ENCODE measurements around the gene YPEL1.

The YPEL1 gene

GRCh38 chr22:21697880-21698279 is 37.7 kb downstream of the YPEL1 start:
- H3K4me1 ChIP-seq (ENCODE audit: insufficient read depth, low read length, poor library complexity, severe bottlenecking) = no peaks in the 10 kb centered on the region
- H3F3A ChIP-seq (ENCODE audit: low read depth) = no peaks in the 10 kb centered on the region
- H3K4me2 ChIP-seq (ENCODE audit: low read depth, low read length, poor library complexity, severe bottlenecking) = no peak overlapping the region
- H3K9ac ChIP-seq (ENCODE audit: low read depth, low read length, poor library complexity, severe bottlenecking) = no peak overlapping the region
- no peak overlapping the region for H2AFZ ChIP-seq (ENCODE audit: low read length)
- TF ChIP-seq EZH2phosphoT487 (IDR thresholded peaks at IDR 0.05; ENCODE audit: borderline replicate concordance) (no peak), CTCF (conservative IDR thresholded peaks at IDR 0.05; ENCODE audit: low read length) (no peak)
- H3K36me3 ChIP-seq (ENCODE audit: insufficient read depth, low read length) = peaks cover 93% of the 10 kb centered on the region; the same call in 1 of the 2 replicates
- no peaks in the 10 kb centered on the region for H3K9me2 ChIP-seq (replicated peaks; ENCODE audit: low read depth, low read length)
- no peaks in the 10 kb centered on the region for H3K9me3 ChIP-seq (ENCODE audit: insufficient read depth, low read depth, low read length)
- H3K27me3 ChIP-seq (ENCODE audit: insufficient read depth, low read length, poor library complexity, severe bottlenecking) = no peaks in the 10 kb centered on the region
- no peaks in the 10 kb centered on the region for H3K79me2 ChIP-seq (ENCODE audit: insufficient read depth, low read length)
- H3K4me3 ChIP-seq (ENCODE audit: low read length, poor library complexity, severe bottlenecking) = no peak overlapping the region
- H4K20me1 ChIP-seq (ENCODE audit: insufficient read depth, low read length, poor library complexity, severe bottlenecking) = no peaks in the 10 kb centered on the region

GRCh38 chr22:21697021-21697771 is 38.4 kb downstream of the YPEL1 start:
- TF ChIP-seq CTCF (conservative IDR thresholded peaks at IDR 0.05; ENCODE audit: low read length) = no peak
- TF ChIP-seq EZH2phosphoT487 (IDR thresholded peaks at IDR 0.05; ENCODE audit: borderline replicate concordance) = no peak

GRCh38 chr22:21696115-21696514 is 39.5 kb downstream of the YPEL1 start:
- Histone ChIP-seq H3K4me2 (ENCODE audit: low read depth, low read length, poor library complexity, severe bottlenecking) (no peak overlapping the region), H3K4me3 (ENCODE audit: low read length, poor library complexity, severe bottlenecking) (no peak overlapping the region), H3K9ac (ENCODE audit: low read depth, low read length, poor library complexity, severe bottlenecking) (no peak overlapping the region), H2AFZ (ENCODE audit: low read length) (no peak overlapping the region), H3K9me3 (ENCODE audit: insufficient read depth, low read depth, low read length) (no peaks in the 10 kb centered on the region), H3F3A (ENCODE audit: low read depth) (no peaks in the 10 kb centered on the region), H3K9me2 (replicated peaks; ENCODE audit: low read depth, low read length) (no peaks in the 10 kb centered on the region), H3K27me3 (ENCODE audit: insufficient read depth, low read length, poor library complexity, severe bottlenecking) (no peaks in the 10 kb centered on the region), H4K20me1 (ENCODE audit: insufficient read depth, low read length, poor library complexity, severe bottlenecking) (no peaks in the 10 kb centered on the region), H3K79me2 (ENCODE audit: insufficient read depth, low read length) (no peaks in the 10 kb centered on the region), H3K36me3 (ENCODE audit: insufficient read depth, low read length) (peaks cover 79% of the 10 kb centered on the region; the same call in 1 of the 2 replicates), H3K4me1 (ENCODE audit: insufficient read depth, low read length, poor library complexity, severe bottlenecking) (no peaks in the 10 kb centered on the region)
- TF ChIP-seq EZH2phosphoT487 (IDR thresholded peaks at IDR 0.05; ENCODE audit: borderline replicate concordance) (no peak), CTCF (conservative IDR thresholded peaks at IDR 0.05; ENCODE audit: low read length) (no peak)

More at GRCh38 chr22:21697021-21697771, 38.4 kb downstream of the YPEL1 start:
- Histone ChIP-seq H3K79me2 (ENCODE audit: insufficient read depth, low read length) (no peaks in the 10 kb centered on the region), H3K27me3 (ENCODE audit: insufficient read depth, low read length, poor library complexity, severe bottlenecking) (no peaks in the 10 kb centered on the region), H3K9me2 (replicated peaks; ENCODE audit: low read depth, low read length) (no peaks in the 10 kb centered on the region), H4K20me1 (ENCODE audit: insufficient read depth, low read length, poor library complexity, severe bottlenecking) (no peaks in the 10 kb centered on the region), H3K4me2 (ENCODE audit: low read depth, low read length, poor library complexity, severe bottlenecking) (no peak overlapping the region), H3K9me3 (ENCODE audit: insufficient read depth, low read depth, low read length) (no peaks in the 10 kb centered on the region), H3K36me3 (ENCODE audit: insufficient read depth, low read length) (peaks cover 87% of the 10 kb centered on the region; the same call in 1 of the 2 replicates), H3K9ac (ENCODE audit: low read depth, low read length, poor library complexity, severe bottlenecking) (no peak overlapping the region), H2AFZ (ENCODE audit: low read length) (no peak overlapping the region), H3F3A (ENCODE audit: low read depth) (no peaks in the 10 kb centered on the region), H3K4me3 (ENCODE audit: low read length, poor library complexity, severe bottlenecking) (no peak overlapping the region), H3K4me1 (ENCODE audit: insufficient read depth, low read length, poor library complexity, severe bottlenecking) (no peaks in the 10 kb centered on the region)

All from Loucy (cell line).